ENCODE results near the gene GRAP. TPM values are rescaled to one million over a fixed set of nuclear protein-coding genes. Genes with fewer than 3 reads are reported as not detected.
A peak's percentile ranks its signal among the peaks of the same experiment; 100 is the strongest.
"Not testable (repeated sequence)": the region's sequence is repeated elsewhere in the genome, so short reads cannot be mapped to it uniquely, and the experiment has no call there.

The GRAP gene
- 10 to 100 TPM in 1 of 2 donors, under 1 TPM in 1; 0.27 to 11.1 TPM for total RNA-seq

DNA sequence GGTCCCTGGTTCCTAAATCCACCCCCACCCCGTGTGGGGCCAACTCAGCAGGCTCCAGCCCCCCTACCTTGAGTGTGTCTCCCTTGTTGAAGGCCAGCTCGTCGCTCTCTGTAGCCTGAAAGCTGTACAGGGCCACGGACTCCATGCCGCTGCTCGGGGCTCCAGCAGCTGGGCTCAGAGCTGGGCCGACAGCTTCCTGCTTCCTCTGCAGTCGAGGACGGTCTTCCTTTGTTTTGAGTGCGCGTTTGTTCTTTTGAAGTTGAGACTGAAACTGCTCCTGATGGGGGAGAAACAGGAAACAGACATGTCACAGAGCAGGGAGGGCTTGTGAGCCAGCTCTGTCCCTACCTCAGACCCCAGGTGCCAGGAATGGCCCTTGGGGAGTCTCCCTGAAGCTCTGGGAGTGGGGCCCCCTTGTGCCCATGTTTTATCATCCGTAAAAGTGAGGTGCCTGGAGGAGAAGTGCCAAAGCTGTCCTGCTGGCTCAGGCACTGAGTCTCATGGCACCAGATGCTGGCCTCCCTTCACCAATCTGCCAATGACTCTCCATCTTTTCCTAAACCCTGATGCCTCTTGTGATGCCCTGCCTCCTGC, at the start of gene GRAP:
Gene GRAP (minus strand): TSS at position 176 of the 594 bp plus-strand sequence. CDS start 31 bp downstream, at position 145.
- H3K27ac ChIP-seq; intact Hi-C loops (cut with DNase I); H3K4me3 ChIP-seq; H3K36me3 ChIP-seq; DNase-seq (ENCODE audit: low spot score); H3K27me3 ChIP-seq (replicated peaks; ENCODE audit: insufficient read depth); H3K9me3 ChIP-seq; H3K4me1 ChIP-seq (replicated peaks): not testable (repeated sequence)
- no CpG with 5 or more reads among the region's 12 CpGs for WGBS

DNA sequence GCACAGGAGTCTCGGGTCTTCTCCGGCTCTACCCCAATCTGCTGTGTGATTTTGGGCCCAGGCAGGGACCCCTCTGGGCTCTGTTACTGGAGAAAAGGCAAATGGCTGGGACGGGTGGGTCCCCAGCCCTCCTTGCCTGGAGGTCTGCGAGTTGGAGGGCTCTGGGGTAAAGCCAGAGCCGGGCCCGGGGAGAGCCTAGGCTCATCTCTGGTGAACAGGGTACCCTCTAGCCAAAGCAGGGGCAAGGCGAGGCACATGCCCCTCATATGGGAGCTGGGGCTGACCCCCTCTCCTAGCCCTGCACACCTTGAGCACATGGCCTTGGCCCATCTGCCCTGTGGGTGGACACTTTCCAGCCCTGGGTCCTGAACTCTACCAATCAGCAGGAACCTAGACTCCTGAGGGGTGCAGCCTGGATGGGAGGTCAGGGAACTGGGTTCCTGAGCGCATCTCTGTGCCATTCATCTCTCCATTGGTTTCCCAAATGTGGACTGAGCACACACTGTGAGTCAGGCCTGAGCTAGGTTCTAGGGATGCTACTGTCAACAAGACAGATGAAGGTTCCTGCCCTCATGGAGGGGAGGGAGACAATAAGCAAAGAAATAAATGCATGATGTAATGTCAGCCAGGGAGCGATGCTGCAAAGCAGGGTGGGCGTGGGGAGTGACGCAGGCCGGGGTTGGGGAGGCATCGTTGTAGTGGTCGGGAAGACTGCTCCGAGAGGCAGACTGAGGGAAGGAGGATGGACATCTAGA, 47.1 kb upstream of the GRAP start:
- H3K9me3 ChIP-seq; H3K4me3 ChIP-seq; H3K36me3 ChIP-seq; DNase-seq (ENCODE audit: low spot score); H3K27me3 ChIP-seq (replicated peaks; ENCODE audit: insufficient read depth); H3K27ac ChIP-seq; intact Hi-C loops (cut with DNase I); H3K4me1 ChIP-seq (replicated peaks): not testable (repeated sequence)
- WGBS = 95% methylated on average over 7 of the region's 15 CpGs

DNA sequence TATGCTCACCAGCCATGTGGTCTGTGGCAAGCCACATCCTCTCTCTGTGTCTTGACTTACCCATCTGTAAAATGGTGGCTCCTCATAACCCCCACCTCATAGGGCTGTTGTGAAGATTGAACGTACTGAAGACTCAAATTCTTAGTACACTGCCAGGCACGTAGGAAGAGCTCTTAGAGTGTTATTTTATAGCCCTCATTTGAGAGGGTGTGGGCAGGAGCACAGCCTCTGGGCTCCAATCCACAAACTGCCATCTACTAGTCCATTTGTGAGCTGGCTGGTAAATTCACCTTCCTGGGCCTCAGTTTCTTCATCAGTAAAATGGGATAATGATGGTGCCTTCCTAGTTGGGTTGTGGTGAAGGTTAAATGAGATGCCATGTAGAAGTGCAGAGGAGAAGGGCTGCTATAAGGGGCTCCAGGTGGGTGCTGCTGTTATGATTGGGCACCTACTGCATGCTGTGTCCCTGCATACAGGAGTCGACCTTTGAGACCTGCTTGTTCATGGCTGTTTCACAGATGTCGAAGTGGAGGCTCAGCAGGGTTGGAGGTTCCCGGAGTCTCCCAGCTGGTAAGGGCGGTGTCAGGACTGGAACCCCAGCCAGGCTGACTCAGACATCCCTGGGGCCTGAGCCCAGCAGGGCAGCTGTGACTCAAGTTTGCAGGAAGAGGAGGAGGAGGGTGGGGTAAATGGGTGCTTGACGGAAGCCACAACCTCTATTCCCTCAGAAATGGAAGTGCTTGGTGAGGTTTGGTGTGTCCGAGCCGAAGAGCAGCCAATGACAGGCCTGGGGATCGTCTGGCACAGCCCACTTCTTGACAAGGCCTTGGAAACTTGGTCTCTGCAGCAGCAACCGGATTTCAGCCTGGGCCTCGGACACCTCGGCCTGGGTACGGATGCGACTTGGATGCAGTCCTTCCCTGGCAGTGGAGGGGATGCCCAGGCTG, 46.3 kb upstream of the GRAP start:
- H3K9me3 ChIP-seq; H3K4me1 ChIP-seq (replicated peaks); H3K36me3 ChIP-seq; H3K27ac ChIP-seq; intact Hi-C loops (cut with DNase I); H3K27me3 ChIP-seq (replicated peaks; ENCODE audit: insufficient read depth); H3K4me3 ChIP-seq; DNase-seq (ENCODE audit: low spot score): not testable (repeated sequence)
- WGBS = 65% methylated on average over 11 of the region's 15 CpGs

DNA sequence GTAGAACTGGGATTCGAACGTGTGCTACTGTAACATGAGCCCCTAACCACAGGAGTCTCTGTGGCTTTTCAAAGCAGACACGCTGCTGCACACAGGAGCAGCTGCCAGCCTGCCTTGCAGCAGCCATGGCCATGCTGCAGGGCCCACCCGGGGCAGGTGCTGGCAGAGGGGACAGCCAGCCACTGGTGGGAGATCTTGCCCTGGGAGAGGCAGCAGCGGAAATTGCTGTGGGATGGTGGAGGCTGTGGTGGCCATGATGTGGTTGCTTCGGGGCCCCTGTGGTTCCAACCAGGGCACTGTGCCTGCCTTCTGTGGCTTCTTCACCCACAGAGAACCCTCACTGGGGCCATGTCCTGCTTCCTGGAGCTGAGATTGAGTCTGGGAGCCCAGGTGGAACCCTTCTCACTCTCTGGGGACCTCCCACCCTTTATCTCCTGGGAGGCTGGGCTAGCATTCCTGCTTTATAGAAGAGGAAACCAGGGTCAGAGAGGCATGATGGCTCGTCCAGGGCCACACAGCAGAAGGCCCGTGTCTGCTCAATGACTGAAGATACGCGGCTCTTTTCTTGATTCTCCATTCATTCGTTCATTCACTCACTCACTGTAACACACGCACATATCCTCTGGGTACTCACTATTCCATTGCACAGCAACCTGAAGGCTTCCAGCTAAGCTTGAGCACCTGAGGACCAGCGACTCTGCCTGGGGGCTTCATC, 43.5 kb upstream of the GRAP start:
- DNase-seq (ENCODE audit: low spot score); H3K27ac ChIP-seq; intact Hi-C loops (cut with DNase I); H3K9me3 ChIP-seq; H3K27me3 ChIP-seq (replicated peaks; ENCODE audit: insufficient read depth); H3K36me3 ChIP-seq; H3K4me1 ChIP-seq (replicated peaks); H3K4me3 ChIP-seq: not testable (repeated sequence)
- no CpG with 5 or more reads among the region's 13 CpGs for WGBS

DNA sequence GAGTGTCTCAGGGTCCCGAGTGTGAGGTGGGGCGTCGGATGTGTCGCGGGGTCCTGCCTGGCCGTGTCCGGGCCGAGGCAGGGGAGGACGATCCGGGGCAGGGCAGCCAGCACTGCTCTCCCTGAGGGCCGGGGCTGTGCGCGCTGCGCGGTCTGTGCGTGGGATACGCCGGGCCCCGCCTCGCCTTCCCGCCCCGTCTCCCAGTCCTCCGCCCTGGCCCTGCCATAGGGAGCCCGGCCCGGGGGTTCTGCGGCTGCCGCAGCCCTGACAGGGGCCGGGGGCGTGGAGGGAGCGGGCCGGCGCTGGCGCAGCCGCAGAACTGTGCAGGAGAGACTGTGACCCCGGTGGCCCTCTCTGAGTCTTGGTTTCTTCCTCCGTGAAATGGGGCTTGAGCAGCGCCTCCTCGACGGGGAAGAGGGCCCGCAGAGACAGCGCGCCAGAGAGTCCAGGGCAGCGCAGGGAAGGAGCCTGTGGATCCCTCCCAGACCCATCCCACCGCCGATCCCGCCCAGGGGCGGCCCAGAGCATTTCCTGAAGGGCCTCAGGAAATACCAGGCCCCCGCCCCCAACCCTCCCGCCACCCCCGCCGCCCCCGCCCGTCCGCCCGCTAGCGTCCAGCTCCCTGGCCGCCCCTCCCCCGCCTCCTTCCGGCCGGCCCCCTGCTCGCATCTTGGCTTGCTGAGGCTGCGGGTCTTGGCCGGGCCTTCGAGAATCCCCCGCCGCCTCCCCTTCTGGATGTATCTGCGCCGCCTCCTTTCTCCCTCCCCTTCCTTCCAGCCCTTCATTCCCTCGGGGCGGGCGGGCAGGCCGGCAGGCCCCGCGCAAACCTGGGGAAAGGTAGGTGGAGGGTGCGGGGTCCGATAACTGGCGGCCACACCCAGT, 42.3 kb upstream of the GRAP start:
- DNase-seq (ENCODE audit: low spot score) = peak; percentile 3

DNA sequence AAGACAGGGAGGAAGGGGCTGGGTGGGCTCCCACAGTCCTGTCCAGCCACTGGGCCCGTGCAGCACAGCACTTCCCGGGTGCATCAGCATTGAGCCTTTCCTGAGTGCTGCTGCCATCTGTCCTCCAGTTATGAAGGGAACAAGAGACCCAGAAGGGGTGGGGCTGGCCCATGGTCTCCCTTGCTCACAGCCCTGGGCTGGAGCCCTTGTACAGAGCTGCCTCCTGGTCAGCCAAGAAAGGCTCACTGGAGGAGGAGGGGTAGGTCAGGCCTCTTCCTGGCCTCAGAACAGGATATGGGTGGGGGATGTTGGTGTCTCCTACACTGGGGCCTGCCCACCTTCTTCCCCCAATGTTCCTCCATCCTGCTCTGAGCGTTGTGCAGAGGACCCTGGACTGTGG, 30.6 kb upstream of the GRAP start:
- intact Hi-C loops (cut with DNase I) = not testable (repeated sequence)
- no CpG with 5 or more reads among the region's 3 CpGs for WGBS

More for the DNA sequence above, 42.3 kb upstream of the GRAP start:
- H3K4me1 ChIP-seq (replicated peaks); H3K9me3 ChIP-seq; H3K27me3 ChIP-seq (replicated peaks; ENCODE audit: insufficient read depth); intact Hi-C loops (cut with DNase I); H3K27ac ChIP-seq; H3K36me3 ChIP-seq: not testable (repeated sequence)
- WGBS = no CpG with 5 or more reads among the region's 77 CpGs
- H3K4me3 ChIP-seq = peak overlapping the region in 1 of 2 donors; percentile 24

DNA sequence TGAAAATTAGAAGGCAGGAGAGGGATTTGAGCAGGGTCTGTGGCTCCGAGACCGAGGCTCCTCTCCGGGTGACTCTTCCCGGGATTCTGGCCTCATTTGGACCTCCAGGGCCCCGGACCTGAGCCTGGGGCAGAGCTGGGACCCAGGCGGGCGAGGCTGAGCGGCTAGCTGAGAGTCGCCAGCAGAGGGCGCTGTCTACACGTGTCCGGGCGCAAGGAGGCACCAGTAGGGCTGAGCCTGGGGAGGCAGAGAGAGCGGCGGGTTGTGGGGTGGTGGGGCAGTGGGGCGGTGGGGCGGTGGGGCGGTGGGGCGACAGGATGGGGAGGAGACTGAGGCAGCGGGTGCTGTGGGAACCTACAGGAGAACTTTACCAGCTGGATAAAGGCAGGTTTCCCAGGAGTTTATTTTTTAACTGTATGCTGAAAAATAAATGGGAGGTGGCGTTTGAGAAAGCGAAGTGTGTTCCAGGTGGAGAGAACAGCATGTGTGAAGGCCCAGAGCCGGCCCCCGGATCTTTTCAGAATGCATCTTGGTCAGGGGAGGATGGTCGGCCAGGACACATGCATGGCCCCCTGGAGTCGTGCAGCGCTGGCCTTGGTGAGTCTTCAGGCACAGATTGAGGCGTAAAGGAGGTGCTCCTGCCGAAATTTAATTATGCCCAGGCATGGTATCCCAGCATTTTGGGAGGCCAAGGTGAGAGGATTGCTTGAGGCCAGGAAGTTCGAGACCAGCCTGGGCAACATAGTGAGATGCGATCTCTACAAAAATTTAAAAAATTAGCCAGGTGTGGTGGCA, 29.8 kb upstream of the GRAP start:
- not testable (repeated sequence) for H3K27me3 ChIP-seq (replicated peaks; ENCODE audit: insufficient read depth)
- 48% methylated on average over 10 of the region's 31 CpGs for WGBS

More for the DNA sequence above, 30.6 kb upstream of the GRAP start:
- H3K36me3 ChIP-seq; H3K27me3 ChIP-seq (replicated peaks; ENCODE audit: insufficient read depth); H3K27ac ChIP-seq; H3K9me3 ChIP-seq; H3K4me1 ChIP-seq (replicated peaks); DNase-seq (ENCODE audit: low spot score); H3K4me3 ChIP-seq: not testable (repeated sequence)

DNA sequence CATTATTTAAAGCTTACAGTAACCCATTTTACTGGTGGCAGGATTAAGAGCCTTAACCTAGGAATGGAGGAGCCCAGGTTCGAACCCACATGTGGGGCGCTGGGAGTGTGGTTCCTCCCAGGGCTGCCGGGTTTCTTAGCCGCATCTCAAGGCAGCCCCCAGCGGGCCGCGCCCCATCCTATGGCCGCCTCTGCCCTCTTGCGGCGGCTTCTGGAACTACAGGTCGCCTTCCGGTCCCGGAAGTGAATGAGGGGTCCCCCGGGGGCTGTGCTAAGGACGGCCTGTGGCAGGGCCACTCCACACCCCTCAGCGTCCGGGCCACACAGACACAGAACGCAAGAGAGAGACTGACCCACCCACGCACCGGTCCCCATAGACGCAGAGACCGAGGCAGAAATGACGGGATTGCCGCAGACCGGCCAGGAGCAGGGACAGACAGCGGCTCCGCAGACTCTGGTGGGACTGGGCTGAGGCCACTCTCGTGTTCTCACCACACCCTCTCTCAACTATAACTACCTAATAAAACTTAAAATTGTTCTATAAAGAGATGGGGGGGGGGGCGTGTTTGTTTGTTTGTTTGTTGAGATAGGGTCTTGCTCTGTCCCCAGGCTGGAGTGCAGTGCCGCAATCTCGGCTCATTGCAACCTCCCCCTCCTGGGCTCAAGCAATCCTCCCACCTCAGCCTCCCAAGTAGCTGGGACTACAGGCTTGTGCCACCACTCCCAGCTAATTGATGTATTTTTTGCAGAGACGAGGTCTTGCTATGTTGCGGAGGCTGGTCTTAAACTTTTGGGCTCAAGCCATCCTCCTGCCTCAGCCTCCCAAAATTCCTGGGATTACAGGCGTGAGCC, 23.8 kb upstream of the GRAP start:
- H3K4me3 ChIP-seq; H3K36me3 ChIP-seq; H3K27me3 ChIP-seq (replicated peaks; ENCODE audit: insufficient read depth); H3K27ac ChIP-seq; intact Hi-C loops (cut with DNase I); H3K9me3 ChIP-seq; DNase-seq (ENCODE audit: low spot score); H3K4me1 ChIP-seq (replicated peaks): not testable (repeated sequence)
- WGBS = no CpG with 5 or more reads among the region's 34 CpGs

More for the DNA sequence above, 29.8 kb upstream of the GRAP start:
- H3K9me3 ChIP-seq; H3K4me3 ChIP-seq; intact Hi-C loops (cut with DNase I); H3K4me1 ChIP-seq (replicated peaks); H3K27ac ChIP-seq; H3K36me3 ChIP-seq: not testable (repeated sequence)
- DNase-seq (ENCODE audit: low spot score) = peak; percentile 30

DNA sequence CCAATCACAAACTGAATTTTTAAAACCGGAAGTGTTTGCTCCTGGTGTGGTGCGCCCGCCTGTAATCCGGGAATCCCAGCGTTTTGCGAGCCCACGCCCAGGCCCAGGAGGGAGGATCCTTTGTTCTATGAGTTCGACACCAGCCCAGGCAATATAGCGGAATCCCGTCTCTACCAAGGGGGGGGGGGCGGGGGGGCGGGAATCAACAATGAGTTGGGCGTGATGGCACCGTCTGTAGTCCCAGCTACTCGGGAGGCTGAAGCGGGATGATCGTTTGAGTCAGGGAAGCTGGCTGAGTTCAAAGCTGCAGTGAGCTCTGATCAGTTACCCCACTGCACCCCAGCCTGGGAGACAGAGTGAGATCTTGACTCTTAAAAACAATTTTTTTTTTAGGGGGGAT, 17.6 kb upstream of the GRAP start:
- WGBS = 0% methylated on average over 3 of the region's 17 CpGs
- not testable (repeated sequence) for DNase-seq (ENCODE audit: low spot score)

More for the DNA sequence above, 17.6 kb upstream of the GRAP start:
- H3K4me1 ChIP-seq (replicated peaks); H3K27me3 ChIP-seq (replicated peaks; ENCODE audit: insufficient read depth); H3K9me3 ChIP-seq; H3K36me3 ChIP-seq; H3K27ac ChIP-seq; H3K4me3 ChIP-seq; intact Hi-C loops (cut with DNase I): not testable (repeated sequence)

Measured in prostate gland (tissue), 2 donors.